Neural progenitor cell (in vitro differentiated cells): ENCODE measurements around the gene PCDHGA8.

Experiments used
- EZH2 ChIP-seq: fragments of 200-600 bp; sonication (generic); IDR thresholded peaks from 2 replicates; pipeline ENCODE4 v1.6.1; 2017; ENCODE audit warnings: antibody characterized with exemption, mild to moderate bottlenecking, moderate library complexity
- EZH2phosphoT487 ChIP-seq: fragments of 200-600 bp; sonication (generic); IDR thresholded peaks from 2 replicates; pipeline ENCODE4 v1.6.1; 2017; ENCODE audit warnings: antibody characterized with exemption
- TF ChIP-seq, protein P1 (sequence below): fragments of 200-600 bp; sonication (generic); IDR thresholded peaks from 2 replicates; pipeline ENCODE4 v1.5.1; 2017; ENCODE audit warnings: antibody characterized with exemption, mild to moderate bottlenecking

DNA sequence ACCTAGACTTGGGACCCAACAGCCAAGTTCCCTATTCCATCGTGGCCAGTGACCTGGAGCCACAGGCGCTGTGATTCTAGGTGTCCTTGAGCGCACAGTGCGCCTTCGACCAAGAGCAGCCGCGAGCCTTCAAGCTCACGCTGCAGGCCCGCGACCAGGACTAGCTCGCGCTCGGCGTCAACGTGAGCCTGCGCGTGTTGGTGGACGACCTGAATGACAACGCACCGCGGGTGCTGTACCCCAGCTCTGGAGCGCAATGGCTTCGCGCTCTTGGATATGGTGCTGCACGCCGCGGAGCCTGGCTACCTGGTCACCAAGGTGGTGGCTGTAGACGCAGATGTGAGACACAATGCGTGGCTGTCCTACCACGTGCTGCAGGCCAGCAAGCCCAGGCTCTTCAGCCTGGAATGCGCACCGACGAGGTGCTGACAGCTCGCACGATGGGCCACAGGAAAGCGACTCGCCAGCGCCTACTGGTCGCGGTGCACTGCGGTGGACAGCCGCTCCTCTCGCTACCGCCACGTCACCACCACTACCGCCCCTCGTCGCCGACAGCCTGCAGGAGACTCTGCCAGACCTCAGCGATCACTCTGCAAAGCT is 49.2 kb downstream of the PCDHGA8 start:
- no peak for TF ChIP-seq EZH2
- TF ChIP-seq, protein P1, sequence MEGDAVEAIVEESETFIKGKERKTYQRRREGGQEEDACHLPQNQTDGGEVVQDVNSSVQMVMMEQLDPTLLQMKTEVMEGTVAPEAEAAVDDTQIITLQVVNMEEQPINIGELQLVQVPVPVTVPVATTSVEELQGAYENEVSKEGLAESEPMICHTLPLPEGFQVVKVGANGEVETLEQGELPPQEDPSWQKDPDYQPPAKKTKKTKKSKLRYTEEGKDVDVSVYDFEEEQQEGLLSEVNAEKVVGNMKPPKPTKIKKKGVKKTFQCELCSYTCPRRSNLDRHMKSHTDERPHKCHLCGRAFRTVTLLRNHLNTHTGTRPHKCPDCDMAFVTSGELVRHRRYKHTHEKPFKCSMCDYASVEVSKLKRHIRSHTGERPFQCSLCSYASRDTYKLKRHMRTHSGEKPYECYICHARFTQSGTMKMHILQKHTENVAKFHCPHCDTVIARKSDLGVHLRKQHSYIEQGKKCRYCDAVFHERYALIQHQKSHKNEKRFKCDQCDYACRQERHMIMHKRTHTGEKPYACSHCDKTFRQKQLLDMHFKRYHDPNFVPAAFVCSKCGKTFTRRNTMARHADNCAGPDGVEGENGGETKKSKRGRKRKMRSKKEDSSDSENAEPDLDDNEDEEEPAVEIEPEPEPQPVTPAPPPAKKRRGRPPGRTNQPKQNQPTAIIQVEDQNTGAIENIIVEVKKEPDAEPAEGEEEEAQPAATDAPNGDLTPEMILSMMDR, result no peak
- TF ChIP-seq EZH2phosphoT487, result no peak
